IMR-90 (cell line): ENCODE results near the gene AQP7. TPM values are rescaled to one million over a fixed set of nuclear protein-coding genes. Genes with fewer than 3 reads are reported as not detected.

Source experiments
- ATAC-seq: fragments of 200-7000 bp; cut with Tn5 transposase; 2 replicates; pipeline ENCODE4 v1.9.1; 2020; ENCODE audit warnings: low read depth, mild to moderate bottlenecking, moderate library complexity
- BruUV-seq: library from RNA; stranded (reverse); fragments of 400-500 nt; replicated peaks from 2 replicates; lab custom pipeline; 2021; lab: Mats Ljungman, UMichigan
- CTCF ChIA-PET: fragments of 300-600 bp; formaldehyde crosslinking; extraction: SDS; loops from one replicate; lab custom pipeline; 2021; ENCODE audit warnings: antibody characterized with exemption; lab: Yijun Ruan, JAX
- POLR2A ChIA-PET: fragments of 300-600 bp; sonication (Branson Sonifier 250); formaldehyde crosslinking; loops from one replicate; lab custom pipeline; 2022; ENCODE audit warnings: antibody characterized with exemption; ENCODE audit not compliant: unreplicated experiment; lab: Charles Lee
- DNase-seq: peaks from one replicate; pipeline ENCODE4 v3.0.0; 2013
- H2AFZ ChIP-seq: replicated peaks from 2 replicates; pipeline ENCODE3; 2013; ENCODE audit warnings: low read length, mild to moderate bottlenecking; ENCODE audit not compliant: poor library complexity
- H2AK5ac ChIP-seq: 2 replicates; pipeline ENCODE4 v1.6.1; 2013; ENCODE audit warnings: low read depth, low read length, inconsistent platforms
- H2AK9ac ChIP-seq: replicated peaks from 2 replicates; pipeline ENCODE3; 2013; ENCODE audit warnings: mild to moderate bottlenecking, low read depth, low read length, moderate library complexity; ENCODE audit not compliant: poor library complexity
- H2BK120ac ChIP-seq: 2 replicates; pipeline ENCODE4 v1.6.1; 2013; ENCODE audit warnings: low read depth, low read length, inconsistent platforms
- H2BK15ac ChIP-seq: 3 replicates; pipeline ENCODE4 v1.6.1; 2013; ENCODE audit warnings: low read depth, low read length, inconsistent platforms
- H2BK20ac ChIP-seq: 2 replicates; pipeline ENCODE4 v1.6.1; 2013; ENCODE audit warnings: low read depth, mild to moderate bottlenecking, inconsistent platforms, low read length, moderate library complexity
- H2BK5ac ChIP-seq: 2 replicates; pipeline ENCODE4 v1.6.1; 2013; ENCODE audit warnings: mild to moderate bottlenecking, low read depth, low read length, inconsistent platforms; ENCODE audit not compliant: poor library complexity, severe bottlenecking
- H3K14ac ChIP-seq: replicated peaks from 2 replicates; pipeline ENCODE4 v1.6.1; 2013; ENCODE audit warnings: low read depth, low read length, inconsistent platforms
- H3K18ac ChIP-seq: 2 replicates; pipeline ENCODE4 v1.6.1; 2013; ENCODE audit warnings: low read depth, low read length, control low read depth
- H3K23ac ChIP-seq: 2 replicates; pipeline ENCODE4 v1.6.1; 2013; ENCODE audit warnings: low read depth, low read length, inconsistent platforms
- H3K27ac ChIP-seq: 2 replicates; pipeline ENCODE4 v1.5.1; 2013; ENCODE audit warnings: mild to moderate bottlenecking, control low read depth, low read length; ENCODE audit not compliant: insufficient read depth
- H3K27me3 ChIP-seq: 2 replicates; pipeline ENCODE4 v1.6.1; 2013; ENCODE audit warnings: low read length; ENCODE audit not compliant: control insufficient read depth, insufficient read depth
- H3K36me3 ChIP-seq: 2 replicates; pipeline ENCODE4 v1.6.1; 2013; ENCODE audit warnings: low read length, mixed read lengths; ENCODE audit not compliant: control insufficient read depth, insufficient read depth
- H3K4ac ChIP-seq: 2 replicates; pipeline ENCODE4 v1.6.1; 2013; ENCODE audit warnings: low read depth, low read length, inconsistent platforms
- H3K4me1 ChIP-seq: 2 replicates; pipeline ENCODE4 v1.6.1; 2013; ENCODE audit warnings: low read length, mixed read lengths; ENCODE audit not compliant: control insufficient read depth, insufficient read depth
- H3K4me2 ChIP-seq: 2 replicates; pipeline ENCODE4 v1.6.1; 2013; ENCODE audit warnings: low read depth, mild to moderate bottlenecking, control low read depth, low read length, moderate library complexity
- H3K4me3 ChIP-seq: 2 replicates; pipeline ENCODE4 v1.5.1; 2013; ENCODE audit warnings: low read depth, mild to moderate bottlenecking, control low read depth, low read length, moderate library complexity; ENCODE audit not compliant: insufficient read depth
- H3K56ac ChIP-seq: 2 replicates; pipeline ENCODE4 v1.6.1; 2013; ENCODE audit warnings: low read length, inconsistent platforms; ENCODE audit not compliant: insufficient read depth; ENCODE audit errors: extremely low read depth
- H3K79me1 ChIP-seq, 2 experiments: 2 replicates each; pipeline ENCODE4 v1.6.1; 2013; ENCODE audit warnings: low read length in 2 of 2, inconsistent platforms in 1 of 2, low read depth in 1 of 2
- H3K9ac ChIP-seq: 2 replicates; pipeline ENCODE4 v1.6.1; 2013; ENCODE audit warnings: low read depth, low read length, control low read depth
- H3K9me1 ChIP-seq: 2 replicates; pipeline ENCODE4 v1.6.1; 2013; ENCODE audit warnings: low read length, inconsistent platforms; ENCODE audit not compliant: insufficient read depth
- H3K9me3 ChIP-seq: 2 replicates; pipeline ENCODE4 v1.6.1; 2013; ENCODE audit warnings: low read length; ENCODE audit not compliant: control insufficient read depth, insufficient read depth
- H4K20me1 ChIP-seq: 2 replicates; pipeline ENCODE4 v1.6.1; 2013; ENCODE audit warnings: low read length, inconsistent platforms; ENCODE audit not compliant: insufficient read depth
- H4K5ac ChIP-seq: 2 replicates; pipeline ENCODE4 v1.6.1; 2013; ENCODE audit warnings: mild to moderate bottlenecking, low read depth, low read length, control low read depth
- H4K8ac ChIP-seq, 2 experiments: 2 replicates each; pipeline ENCODE4 v1.6.1; 2013; ENCODE audit warnings: low read depth in 2 of 2, low read length in 2 of 2, control low read depth in 1 of 2, inconsistent platforms in 1 of 2
- H4K91ac ChIP-seq: 2 replicates; pipeline ENCODE4 v1.6.1; 2013; ENCODE audit warnings: low read depth, low read length, inconsistent platforms; ENCODE audit not compliant: insufficient read depth
- BHLHE40 ChIP-seq: fragments of 150-350 bp; IDR thresholded peaks from 2 replicates; pipeline ENCODE4 v1.6.1; 2016; ENCODE audit warnings: mild to moderate bottlenecking, low read depth, low read length
- CEBPB ChIP-seq: IDR thresholded peaks from 2 replicates; pipeline ENCODE4 v1.6.1; 2012; ENCODE audit warnings: low read depth, low read length, improper control_type of control experiment
- CHD1 ChIP-seq: IDR thresholded peaks from 2 replicates; pipeline ENCODE4 v1.6.1; 2012; ENCODE audit warnings: low read depth, low read length, improper control_type of control experiment
- FOS ChIP-seq: fragments of 150-350 bp; IDR thresholded peaks from 2 replicates; pipeline ENCODE4 v1.6.1; 2016; ENCODE audit warnings: low read depth, low read length
- MAFK ChIP-seq: IDR thresholded peaks from 2 replicates; pipeline ENCODE4 v1.6.1; 2012; ENCODE audit warnings: low read depth, low read length, improper control_type of control experiment
- MAZ ChIP-seq: IDR thresholded peaks from 2 replicates; pipeline ENCODE4 v1.6.1; 2012; ENCODE audit warnings: low read depth, mild to moderate bottlenecking, low read length, improper control_type of control experiment, moderate library complexity, borderline replicate concordance
- MXI1 ChIP-seq: IDR thresholded peaks from 2 replicates; pipeline ENCODE4 v1.6.1; 2012; ENCODE audit warnings: low read depth, mild to moderate bottlenecking, low read length, moderate library complexity, borderline replicate concordance
- NFE2L2 ChIP-seq: fragments of 150-350 bp; IDR thresholded peaks from 2 replicates; pipeline ENCODE4 v1.6.1; 2016; ENCODE audit warnings: low read depth, mild to moderate bottlenecking, low read length
- POLR2A ChIP-seq: IDR thresholded peaks from 2 replicates; pipeline ENCODE4 v1.6.1; 2012; ENCODE audit warnings: mild to moderate bottlenecking, low read depth, low read length
- RAD21 ChIP-seq: IDR thresholded peaks from 2 replicates; pipeline ENCODE4 v1.6.1; 2012; ENCODE audit warnings: low read length, improper control_type of control experiment
- RCOR1 ChIP-seq: IDR thresholded peaks from 2 replicates; pipeline ENCODE4 v1.6.1; 2012; ENCODE audit warnings: mild to moderate bottlenecking, low read length, improper control_type of control experiment; ENCODE audit not compliant: insufficient replicate concordance
- RFX5 ChIP-seq: IDR thresholded peaks from 2 replicates; pipeline ENCODE4 v1.8.0; 2012; ENCODE audit warnings: low read depth, mild to moderate bottlenecking, low read length, moderate library complexity
- SMC3 ChIP-seq: fragments of 150-350 bp; IDR thresholded peaks from 2 replicates; pipeline ENCODE4 v1.6.1; 2016; ENCODE audit warnings: low read depth, mild to moderate bottlenecking, antibody characterized with exemption, low read length, moderate library complexity
- WGBS, 2 experiments: methylation state at CpG; one replicate each; pipeline versions ENCODE4 v1.1.5 to v1.1.7; 2013; ENCODE audit warnings: missing lambda C conversion rate in 2 of 2; ENCODE audit not compliant: insufficient read length in 1 of 2; ENCODE audit errors: extremely low coverage in 2 of 2; 5-methylcytosine and 5-hydroxymethylcytosine counted together
- dilution Hi-C: fragments of 300-500 bp; cut with HindIII; formaldehyde crosslinking; loops from one replicate; pipeline ENCODE4 v1.14.3; 2018; ENCODE audit warnings: low sequenced_read_pairs; ENCODE audit not compliant: unreplicated experiment
- in situ Hi-C: fragments of 300-500 bp; cut with MboI; formaldehyde crosslinking; loops from 3 replicates; pipeline ENCODE4 v1.14.3; 2019; ENCODE audit warnings: low sequenced_read_pairs, inconsistent platforms, mixed read lengths
- intact Hi-C: fragments of 100-400 bp; cut with micrococcal nuclease; formaldehyde crosslinking; loops from 2 replicates; pipeline ENCODE4 v1.10.0; 2022
- polyA plus RNA-seq, 3 experiments: library from polyadenylated mRNA; depleted of rRNA; stranded (reverse); fragments of >200 nt; gene quantifications; 2 replicates each; pipeline ENCODE4 v1.2.3, GENCODE V29; 2012; ENCODE audit warnings: low replicate concordance in 1 of 3
- total RNA-seq: library from RNA; depleted of rRNA; stranded (reverse); fragments of >200 nt; gene quantifications from 2 replicates; pipeline ENCODE4 v1.2.3, GENCODE V29; 2012
- TF ChIP-seq, protein P1 (sequence below): fragments of 150-350 bp; IDR thresholded peaks from 2 replicates; pipeline ENCODE4 v1.6.1; 2016; ENCODE audit warnings: low read depth, mild to moderate bottlenecking, low read length, moderate library complexity, borderline replicate concordance
- TF ChIP-seq, protein P2 (sequence below): fragments of 150-350 bp; IDR thresholded peaks from 2 replicates; pipeline ENCODE4 v1.6.1; 2017; ENCODE audit warnings: mild to moderate bottlenecking, antibody characterized with exemption, low read length, low read depth
- TF ChIP-seq, protein P3 (sequence below): conservative IDR thresholded peaks from 2 replicates; pipeline ENCODE4 v1.5.1; 2012; ENCODE audit warnings: mild to moderate bottlenecking, low read depth, low read length, improper control_type of control experiment

The AQP7 gene
- total and polyA plus RNA-seq, 2 of the 4 experiments (the other 2 are of a cell fraction), result 0.07 TPM; not detected in 1

DNA sequence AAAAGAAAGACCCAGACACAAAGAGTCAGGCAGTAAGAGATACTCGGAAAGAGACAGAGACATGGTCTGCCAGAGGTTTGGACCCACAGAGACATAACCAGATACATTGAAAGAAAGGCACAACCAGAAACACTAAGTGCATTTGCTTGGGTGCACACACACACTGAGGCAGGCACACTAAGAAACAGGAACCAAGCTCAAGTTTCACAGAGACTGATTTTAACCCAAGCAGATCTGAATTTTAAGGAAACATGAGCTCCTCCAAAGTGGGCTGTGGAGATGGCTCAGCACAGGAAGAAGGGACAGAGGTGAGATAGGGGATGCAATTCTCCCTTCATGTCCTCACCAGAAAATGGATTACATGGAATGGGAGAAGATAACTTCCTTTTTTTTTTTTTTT is 35.5 kb upstream of the AQP7 start:
- Histone ChIP-seq H2AFZ (no peak overlapping the region), H4K8ac (no peak overlapping the region), H4K91ac (no peak overlapping the region), H3K27ac (no peak overlapping the region), H3K79me1 (no peaks in the 10 kb centered on the region), H3K14ac (no peak overlapping the region), H3K9me1 (peaks cover 8% of the 10 kb centered on the region; the same call in 1 of the 2 replicates), H2AK9ac (no peak overlapping the region), H2BK20ac (no peak overlapping the region), H3K56ac (no peak overlapping the region), H4K5ac (no peak overlapping the region), H2BK5ac (no peak overlapping the region), H3K9me3 (no peaks in the 10 kb centered on the region), H3K4me2 (no peak overlapping the region), H3K27me3 (peaks cover 37% of the 10 kb centered on the region), H2BK120ac (no peak overlapping the region), H3K23ac (no peak overlapping the region), H3K4ac (no peak overlapping the region), H4K20me1 (no peaks in the 10 kb centered on the region), H3K9ac (no peak overlapping the region), H3K18ac (no peak overlapping the region), H2AK5ac (no peak overlapping the region), H3K36me3 (no peaks in the 10 kb centered on the region), H3K4me3 (no peak overlapping the region), H3K4me1 (peaks cover 2% of the 10 kb centered on the region; the same call in 1 of the 2 replicates), H2BK15ac (no peak overlapping the region)
- in situ Hi-C loops, result no loop called here
- CTCF ChIA-PET, result interaction anchor here (0.6 kb wide), 1 partner anchor 173 kb away, joined by 4 read pairs; no protein-coding TSS in a partner anchor
- no peak for TF ChIP-seq POLR2A
- TF ChIP-seq CHD1, result no peak
- no peak for TF ChIP-seq MAFK
- TF ChIP-seq NFE2L2, result no peak
- no peak for TF ChIP-seq RAD21
- TF ChIP-seq RCOR1, result no peak
- TF ChIP-seq MXI1, result no peak
- TF ChIP-seq RFX5, result no peak
- TF ChIP-seq, protein P1, sequence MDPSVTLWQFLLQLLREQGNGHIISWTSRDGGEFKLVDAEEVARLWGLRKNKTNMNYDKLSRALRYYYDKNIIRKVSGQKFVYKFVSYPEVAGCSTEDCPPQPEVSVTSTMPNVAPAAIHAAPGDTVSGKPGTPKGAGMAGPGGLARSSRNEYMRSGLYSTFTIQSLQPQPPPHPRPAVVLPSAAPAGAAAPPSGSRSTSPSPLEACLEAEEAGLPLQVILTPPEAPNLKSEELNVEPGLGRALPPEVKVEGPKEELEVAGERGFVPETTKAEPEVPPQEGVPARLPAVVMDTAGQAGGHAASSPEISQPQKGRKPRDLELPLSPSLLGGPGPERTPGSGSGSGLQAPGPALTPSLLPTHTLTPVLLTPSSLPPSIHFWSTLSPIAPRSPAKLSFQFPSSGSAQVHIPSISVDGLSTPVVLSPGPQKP, result no peak
- TF ChIP-seq FOS, result no peak
- no peak for TF ChIP-seq MAZ
- TF ChIP-seq, protein P2, sequence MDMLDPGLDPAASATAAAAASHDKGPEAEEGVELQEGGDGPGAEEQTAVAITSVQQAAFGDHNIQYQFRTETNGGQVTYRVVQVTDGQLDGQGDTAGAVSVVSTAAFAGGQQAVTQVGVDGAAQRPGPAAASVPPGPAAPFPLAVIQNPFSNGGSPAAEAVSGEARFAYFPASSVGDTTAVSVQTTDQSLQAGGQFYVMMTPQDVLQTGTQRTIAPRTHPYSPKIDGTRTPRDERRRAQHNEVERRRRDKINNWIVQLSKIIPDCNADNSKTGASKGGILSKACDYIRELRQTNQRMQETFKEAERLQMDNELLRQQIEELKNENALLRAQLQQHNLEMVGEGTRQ, result no peak
- TF ChIP-seq CEBPB, result no peak
- no peak for TF ChIP-seq SMC3
- TF ChIP-seq, protein P3, sequence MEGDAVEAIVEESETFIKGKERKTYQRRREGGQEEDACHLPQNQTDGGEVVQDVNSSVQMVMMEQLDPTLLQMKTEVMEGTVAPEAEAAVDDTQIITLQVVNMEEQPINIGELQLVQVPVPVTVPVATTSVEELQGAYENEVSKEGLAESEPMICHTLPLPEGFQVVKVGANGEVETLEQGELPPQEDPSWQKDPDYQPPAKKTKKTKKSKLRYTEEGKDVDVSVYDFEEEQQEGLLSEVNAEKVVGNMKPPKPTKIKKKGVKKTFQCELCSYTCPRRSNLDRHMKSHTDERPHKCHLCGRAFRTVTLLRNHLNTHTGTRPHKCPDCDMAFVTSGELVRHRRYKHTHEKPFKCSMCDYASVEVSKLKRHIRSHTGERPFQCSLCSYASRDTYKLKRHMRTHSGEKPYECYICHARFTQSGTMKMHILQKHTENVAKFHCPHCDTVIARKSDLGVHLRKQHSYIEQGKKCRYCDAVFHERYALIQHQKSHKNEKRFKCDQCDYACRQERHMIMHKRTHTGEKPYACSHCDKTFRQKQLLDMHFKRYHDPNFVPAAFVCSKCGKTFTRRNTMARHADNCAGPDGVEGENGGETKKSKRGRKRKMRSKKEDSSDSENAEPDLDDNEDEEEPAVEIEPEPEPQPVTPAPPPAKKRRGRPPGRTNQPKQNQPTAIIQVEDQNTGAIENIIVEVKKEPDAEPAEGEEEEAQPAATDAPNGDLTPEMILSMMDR, result no peak
- TF ChIP-seq BHLHE40, result no peak
- WGBS, 2 experiments, result no CpG with 5 or more reads among the region's 1 CpG
- no TSS peak for BruUV-seq
- dilution Hi-C loops, result no loop called here
- intact Hi-C loops, result no loop called here
- no peak for DNase-seq
- POLR2A ChIA-PET, result interaction anchor here (0.6 kb wide), 1 partner anchor 12 kb away, joined by 3 read pairs; no protein-coding TSS in a partner anchor
- no peak for ATAC-seq
